Nephron progenitor cell (in vitro differentiated cells): ENCODE data around the gene NEK7.

ENCODE experiments used
- DNase-seq: peaks from one replicate; pipeline ENCODE4 v3.0.0; 2021
- H3K27ac Mint-ChIP-seq: 2 replicates; pipeline ENCODE4 v1.8.0; 2021; ENCODE audit warnings: mild to moderate bottlenecking, moderate library complexity, mixed read lengths
- H3K27me3 Mint-ChIP-seq: 2 replicates; pipeline ENCODE4 v1.8.0; 2021; ENCODE audit warnings: mild to moderate bottlenecking, low read depth, mixed read lengths; ENCODE audit not compliant: poor library complexity
- H3K36me3 Mint-ChIP-seq: 2 replicates; pipeline ENCODE4 v1.8.0; 2021; ENCODE audit warnings: low read depth, mixed read lengths
- H3K4me1 Mint-ChIP-seq: 2 replicates; pipeline ENCODE4 v1.8.0; 2021; ENCODE audit warnings: mixed read lengths
- H3K4me3 Mint-ChIP-seq: 2 replicates; pipeline ENCODE4 v1.8.0; 2021; ENCODE audit warnings: mild to moderate bottlenecking, moderate library complexity, mixed read lengths
- H3K9me3 Mint-ChIP-seq: 2 replicates; pipeline ENCODE4 v1.8.0; 2021; ENCODE audit warnings: mild to moderate bottlenecking, moderate library complexity, mixed read lengths
- CTCF ChIP-seq: fragments of 200-600 bp; sonication (generic); IDR thresholded peaks from 2 replicates; pipeline ENCODE4 v1.5.0; 2021; ENCODE audit warnings: antibody characterized with exemption

The NEK7 gene

DNA sequence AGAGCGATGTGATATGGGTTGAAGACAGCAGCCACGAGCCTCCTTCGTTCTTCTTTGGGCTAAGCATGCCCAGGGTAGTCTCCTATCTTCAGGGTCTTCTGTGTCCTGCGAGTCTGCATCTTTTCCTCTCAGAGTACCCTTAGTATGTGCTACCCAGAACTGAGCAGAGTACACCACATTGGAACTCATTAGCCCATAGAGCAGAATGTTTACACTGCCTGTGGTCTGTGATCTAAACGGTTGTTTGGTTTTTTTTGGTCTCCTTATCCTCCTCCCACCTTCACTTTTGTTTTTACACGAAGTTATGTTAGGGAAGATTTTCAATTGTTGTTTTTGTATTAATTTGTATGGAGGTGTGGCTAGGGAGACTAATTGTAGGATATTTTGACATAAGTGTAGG lies 126.4 kb downstream of the NEK7 start:
- no peak for TF ChIP-seq CTCF
- H3K9me3 Mint-ChIP-seq = no peaks in the 10 kb centered on the region

GRCh38 chr1:198287916-198288315 lies 131.1 kb downstream of the NEK7 start:
- DNase-seq = no peak
- no peak for TF ChIP-seq CTCF
- peaks cover 27% of the 10 kb centered on the region for H3K4me1 Mint-ChIP-seq
- H3K36me3 Mint-ChIP-seq = peaks cover 22% of the 10 kb centered on the region
- no peaks in the 10 kb centered on the region for H3K9me3 Mint-ChIP-seq
- no peak overlapping the region for H3K4me3 Mint-ChIP-seq
- H3K27me3 Mint-ChIP-seq = no peaks in the 10 kb centered on the region
- H3K27ac Mint-ChIP-seq = no peak overlapping the region

More for the DNA sequence above, 126.4 kb downstream of the NEK7 start:
- H3K4me1 Mint-ChIP-seq = peaks cover 14% of the 10 kb centered on the region
- H3K36me3 Mint-ChIP-seq = peaks cover 27% of the 10 kb centered on the region
- no peak for DNase-seq
- H3K27me3 Mint-ChIP-seq = no peaks in the 10 kb centered on the region
- no peak overlapping the region for H3K4me3 Mint-ChIP-seq
- no peak overlapping the region for H3K27ac Mint-ChIP-seq

DNA sequence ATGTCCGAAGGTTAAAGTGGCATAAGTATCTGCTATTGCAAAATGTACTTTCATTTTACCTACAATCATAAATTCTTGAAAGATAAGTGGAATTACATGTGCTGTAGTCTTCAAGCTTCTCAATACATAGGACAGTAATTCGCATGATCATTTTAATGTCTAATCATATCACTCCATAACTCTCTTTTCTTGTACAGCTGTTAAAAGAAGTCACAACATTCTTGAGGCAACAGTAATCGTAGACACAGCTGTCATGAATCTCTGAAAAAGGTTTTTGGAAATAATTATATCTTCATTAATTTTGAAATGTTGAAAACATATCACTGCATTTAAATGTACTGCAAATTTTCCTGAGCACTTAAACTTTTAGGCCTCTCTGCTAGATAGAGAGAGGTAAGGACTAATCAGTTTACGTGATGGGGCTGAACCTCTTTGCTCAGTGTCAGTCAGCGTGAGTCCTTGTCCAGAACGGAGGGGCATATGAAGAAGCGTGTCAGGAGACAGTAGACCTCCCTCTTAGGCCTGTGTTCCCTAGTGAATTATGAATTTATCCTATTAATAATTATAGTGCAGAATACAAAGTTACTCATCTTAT lies 133.4 kb downstream of the NEK7 start:
- Mint-ChIP-seq H3K27ac (no peak overlapping the region), H3K36me3 (peaks cover 17% of the 10 kb centered on the region), H3K9me3 (no peaks in the 10 kb centered on the region), H3K27me3 (no peaks in the 10 kb centered on the region), H3K4me3 (no peak overlapping the region), H3K4me1 (peaks cover 34% of the 10 kb centered on the region)
- no peak for DNase-seq
- TF ChIP-seq CTCF = no peak

DNA sequence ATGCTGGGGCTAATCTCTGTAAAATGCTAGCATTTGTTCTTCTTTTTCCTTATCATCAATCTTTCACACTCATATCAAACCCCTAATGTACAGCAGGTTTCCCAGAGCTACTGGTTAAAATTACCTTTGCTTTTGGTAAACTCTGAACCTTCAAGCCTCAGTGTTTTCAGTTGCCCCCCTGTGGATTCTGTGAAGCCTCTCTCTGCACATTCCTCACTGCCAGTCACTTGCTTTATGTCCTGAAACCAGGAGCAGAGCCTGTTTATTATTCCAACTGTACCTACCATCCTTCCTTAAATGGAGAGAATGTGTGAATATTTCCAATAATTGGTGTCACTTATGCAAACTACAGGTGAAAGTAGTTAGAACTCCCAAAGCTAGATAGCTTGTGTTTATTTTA lies 134.2 kb downstream of the NEK7 start:
- H3K4me1 Mint-ChIP-seq = peaks cover 42% of the 10 kb centered on the region
- no peaks in the 10 kb centered on the region for H3K27me3 Mint-ChIP-seq
- peak overlapping the region; percentile 69 for H3K27ac Mint-ChIP-seq
- TF ChIP-seq CTCF = no peak
- no peak overlapping the region for H3K4me3 Mint-ChIP-seq
- peak; percentile 8 for DNase-seq
- H3K36me3 Mint-ChIP-seq = peaks cover 10% of the 10 kb centered on the region
- no peaks in the 10 kb centered on the region for H3K9me3 Mint-ChIP-seq

- H3K4me1 Mint-ChIP-seq = peaks cover 51% of the 10 kb centered on the region
- TF ChIP-seq CTCF = no peak
- H3K27me3 Mint-ChIP-seq = no peaks in the 10 kb centered on the region
- no peak overlapping the region for H3K4me3 Mint-ChIP-seq
- DNase-seq = no peak
- H3K9me3 Mint-ChIP-seq = no peaks in the 10 kb centered on the region
- peaks cover under 1% of the 10 kb centered on the region for H3K36me3 Mint-ChIP-seq
- H3K27ac Mint-ChIP-seq = no peak overlapping the region
These were observed 135.1 kb downstream of the NEK7 start for GRCh38 chr1:198291924-198292323.

DNA sequence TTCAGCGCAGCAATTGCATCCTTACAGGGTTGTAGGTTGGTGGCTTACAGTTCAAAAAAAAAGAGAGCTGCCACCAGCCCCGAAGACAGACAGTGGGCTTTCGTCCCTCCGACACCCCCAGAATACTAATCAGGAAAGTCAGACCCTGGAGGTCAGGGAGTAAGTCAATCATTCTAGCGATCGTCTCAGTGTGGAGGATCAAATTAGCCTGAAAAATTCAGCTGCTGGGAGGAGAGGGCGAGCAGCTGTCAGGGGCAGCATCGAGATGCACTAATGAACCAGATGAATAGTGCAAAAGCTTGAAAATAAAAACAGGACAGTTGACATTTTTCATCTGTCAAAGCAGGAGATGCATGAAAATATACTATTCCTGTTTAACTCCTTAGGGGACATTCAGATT lies 138.4 kb downstream of the NEK7 start:
- TF ChIP-seq CTCF = no peak
- H3K4me1 Mint-ChIP-seq = peaks cover 43% of the 10 kb centered on the region
- no peaks in the 10 kb centered on the region for H3K27me3 Mint-ChIP-seq
- peaks cover 18% of the 10 kb centered on the region for H3K36me3 Mint-ChIP-seq
- H3K4me3 Mint-ChIP-seq = no peak overlapping the region
- H3K27ac Mint-ChIP-seq = peak overlapping the region; percentile 18
- H3K9me3 Mint-ChIP-seq = no peaks in the 10 kb centered on the region
- peak; percentile 14 for DNase-seq
